NCI-H526 (cell line): ENCODE measurements around the gene OR4B1.

Source experiments
- DNase-seq, 2 experiments: peaks; one replicate each; lab custom pipeline; 2025; lab: John Stamatoyannopoulos, UW

OR4B1 gene

DNA sequence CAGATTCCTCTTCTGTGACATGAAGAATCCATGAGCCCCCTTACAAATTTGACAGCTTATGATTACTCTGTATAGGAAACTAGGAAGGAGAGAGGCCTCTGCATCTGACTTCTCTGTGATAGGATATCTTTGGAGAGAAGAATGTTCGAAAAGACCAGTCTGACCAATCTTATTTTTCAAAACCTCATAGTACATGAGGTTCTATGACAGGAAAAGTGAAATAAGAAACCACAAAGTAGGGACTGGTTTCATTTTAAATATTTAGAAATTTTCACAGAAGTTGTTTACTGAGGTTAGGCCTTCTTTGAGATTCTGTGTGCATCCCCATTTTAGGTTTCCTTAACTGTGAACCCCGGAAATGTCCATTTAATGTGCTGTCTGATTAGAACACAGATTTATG is 45.0 kb downstream of the OR4B1 start:
- no peak for DNase-seq

DNA sequence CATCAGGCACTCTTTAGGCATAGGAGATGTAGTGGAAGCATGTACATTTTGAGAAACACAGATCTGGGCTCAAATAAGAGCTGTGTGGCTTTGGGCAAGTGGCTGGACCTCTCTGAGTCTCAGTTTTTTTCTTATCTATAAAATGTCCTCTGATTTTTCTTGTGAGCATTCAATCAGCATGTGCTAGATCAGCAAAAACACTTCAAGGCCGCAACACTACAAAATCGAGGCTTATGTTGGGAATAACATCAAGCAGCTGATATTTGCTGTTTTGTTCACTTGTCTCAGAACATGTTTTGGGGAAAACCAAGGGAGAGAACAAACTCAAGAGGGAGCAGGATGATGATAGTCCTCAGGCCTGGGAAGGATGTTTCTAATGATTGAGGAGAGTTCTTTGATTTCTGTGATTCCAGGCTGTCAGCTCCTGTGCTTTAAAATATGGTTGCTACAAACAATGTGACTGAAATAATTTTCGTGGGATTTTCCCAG is 46.9 kb downstream of the OR4B1 start, which contains the start of gene OR4X1:
TSS of gene OR4X1 (plus strand) at position 439 of the 489 bp plus-strand sequence. CDS start at position 439, 0 bp downstream.
- no peak for DNase-seq
